ENCODE results near the gene DHRS13. TPM values are rescaled to one million over a fixed set of nuclear protein-coding genes. Genes with fewer than 3 reads are reported as not detected.

DHRS13 gene
- total and polyA plus RNA-seq, 2 donors = 12.7 to 18.9 TPM

GRCh38 chr17:28874750-28875149, 28.1 kb downstream of the DHRS13 start:
- DNase-seq (ENCODE audit: low read depth in 6 of 9, low spot score in 9 of 9) = no peak
- H3K27ac ChIP-seq (ENCODE audit: low read depth in 1 of 2, low read length in 1 of 2) = no peak overlapping the region
- H3K36me3 ChIP-seq (ENCODE audit: control insufficient read depth in 2 of 2, insufficient read depth in 2 of 2, low read length in 1 of 2) = peaks cover 10 to 11% of the 10 kb centered on the region in 2 donors
- peaks cover 6 to 7% of the 10 kb centered on the region in 2 donors for H3K4me1 ChIP-seq (ENCODE audit: control insufficient read depth in 2 of 2, insufficient read depth in 2 of 2, low read length in 2 of 2)
- WGBS = 97% methylated on average over 3 of the region's 3 CpGs
- H3K27me3 ChIP-seq (ENCODE audit: control insufficient read depth in 2 of 2, insufficient read depth in 1 of 2, low read length in 1 of 2) = no peaks in the 10 kb centered on the region
- H3K4me3 ChIP-seq (ENCODE audit: low read length in 2 of 2) = no peak overlapping the region
- no peaks in the 10 kb centered on the region for H3K9me3 ChIP-seq (ENCODE audit: control insufficient read depth in 2 of 2, insufficient read depth in 1 of 2, low read length in 1 of 2)

GRCh38 chr17:28873839-28874238, 29.0 kb downstream of the DHRS13 start:
- Histone ChIP-seq H3K4me1 (ENCODE audit: control insufficient read depth in 2 of 2, insufficient read depth in 2 of 2, low read length in 2 of 2) (peaks cover 6 to 7% of the 10 kb centered on the region in 2 donors), H3K36me3 (ENCODE audit: control insufficient read depth in 2 of 2, insufficient read depth in 2 of 2, low read length in 1 of 2) (peaks cover 2% of the 10 kb centered on the region in 2 donors), H3K9me3 (ENCODE audit: control insufficient read depth in 2 of 2, insufficient read depth in 1 of 2, low read length in 1 of 2) (no peaks in the 10 kb centered on the region), H3K4me3 (ENCODE audit: low read length in 2 of 2) (no peak overlapping the region), H3K27me3 (ENCODE audit: control insufficient read depth in 2 of 2, insufficient read depth in 1 of 2, low read length in 1 of 2) (no peaks in the 10 kb centered on the region), H3K27ac (ENCODE audit: low read depth in 1 of 2, low read length in 1 of 2) (no peak overlapping the region)
- no peak for DNase-seq (ENCODE audit: low read depth in 6 of 9, low spot score in 9 of 9)
- WGBS = 98% methylated on average over 7 of the region's 7 CpGs

- Histone ChIP-seq H3K4me3 (ENCODE audit: low read length in 2 of 2) (no peak overlapping the region), H3K27me3 (ENCODE audit: control insufficient read depth in 2 of 2, insufficient read depth in 1 of 2, low read length in 1 of 2) (no peaks in the 10 kb centered on the region), H3K4me1 (ENCODE audit: control insufficient read depth in 2 of 2, insufficient read depth in 2 of 2, low read length in 2 of 2) (peaks cover 6 to 7% of the 10 kb centered on the region in 2 donors), H3K36me3 (ENCODE audit: control insufficient read depth in 2 of 2, insufficient read depth in 2 of 2, low read length in 1 of 2) (no peaks in the 10 kb centered on the region), H3K27ac (ENCODE audit: low read depth in 1 of 2, low read length in 1 of 2) (peak overlapping the region; percentile 69 to 81), H3K9me3 (ENCODE audit: control insufficient read depth in 2 of 2, insufficient read depth in 1 of 2, low read length in 1 of 2) (no peaks in the 10 kb centered on the region)
- DNase-seq (ENCODE audit: low read depth in 6 of 9, low spot score in 9 of 9) = peak in 4 of 9 donors; percentile 11 to 64 (median 26)
- WGBS = 58% methylated on average over 6 of the region's 6 CpGs
Measured at GRCh38 chr17:28871056-28871579, 31.8 kb downstream of the DHRS13 start.

- Histone ChIP-seq H3K27me3 (ENCODE audit: control insufficient read depth in 2 of 2, insufficient read depth in 1 of 2, low read length in 1 of 2) (no peaks in the 10 kb centered on the region), H3K9me3 (ENCODE audit: control insufficient read depth in 2 of 2, insufficient read depth in 1 of 2, low read length in 1 of 2) (no peaks in the 10 kb centered on the region), H3K36me3 (ENCODE audit: control insufficient read depth in 2 of 2, insufficient read depth in 2 of 2, low read length in 1 of 2) (no peaks in the 10 kb centered on the region), H3K4me1 (ENCODE audit: control insufficient read depth in 2 of 2, insufficient read depth in 2 of 2, low read length in 2 of 2) (peaks cover 6 to 7% of the 10 kb centered on the region in 2 donors), H3K27ac (ENCODE audit: low read depth in 1 of 2, low read length in 1 of 2) (no peak overlapping the region), H3K4me3 (ENCODE audit: low read length in 2 of 2) (no peak overlapping the region)
- no peak for DNase-seq (ENCODE audit: low read depth in 6 of 9, low spot score in 9 of 9)
- 95% methylated on average over 7 of the region's 7 CpGs for WGBS
Measured at GRCh38 chr17:28867276-28867675, 35.6 kb downstream of the DHRS13 start.

- H3K27ac ChIP-seq (ENCODE audit: low read depth in 1 of 2, low read length in 1 of 2) = no peak overlapping the region
- DNase-seq (ENCODE audit: low read depth in 6 of 9, low spot score in 9 of 9) = no peak
- H3K36me3 ChIP-seq (ENCODE audit: control insufficient read depth in 2 of 2, insufficient read depth in 2 of 2, low read length in 1 of 2) = peaks cover 0 to 6% of the 10 kb centered on the region in 2 donors
- no peaks in the 10 kb centered on the region for H3K27me3 ChIP-seq (ENCODE audit: control insufficient read depth in 2 of 2, insufficient read depth in 1 of 2, low read length in 1 of 2)
- H3K4me1 ChIP-seq (ENCODE audit: control insufficient read depth in 2 of 2, insufficient read depth in 2 of 2, low read length in 2 of 2) = peaks cover 3 to 4% of the 10 kb centered on the region in 2 donors
- H3K4me3 ChIP-seq (ENCODE audit: low read length in 2 of 2) = no peak overlapping the region
- no peaks in the 10 kb centered on the region for H3K9me3 ChIP-seq (ENCODE audit: control insufficient read depth in 2 of 2, insufficient read depth in 1 of 2, low read length in 1 of 2)
- WGBS = 94% methylated on average over 13 of the region's 13 CpGs
Measured at GRCh38 chr17:28865946-28866752, 36.7 kb downstream of the DHRS13 start.

GRCh38 chr17:28864991-28865849, 37.7 kb downstream of the DHRS13 start:
- no peak for DNase-seq (ENCODE audit: low read depth in 6 of 9, low spot score in 9 of 9)
- Histone ChIP-seq H3K9me3 (ENCODE audit: control insufficient read depth in 2 of 2, insufficient read depth in 1 of 2, low read length in 1 of 2) (no peaks in the 10 kb centered on the region), H3K27ac (ENCODE audit: low read depth in 1 of 2, low read length in 1 of 2) (no peak overlapping the region), H3K4me3 (ENCODE audit: low read length in 2 of 2) (no peak overlapping the region), H3K4me1 (ENCODE audit: control insufficient read depth in 2 of 2, insufficient read depth in 2 of 2, low read length in 2 of 2) (no peaks in the 10 kb centered on the region), H3K27me3 (ENCODE audit: control insufficient read depth in 2 of 2, insufficient read depth in 1 of 2, low read length in 1 of 2) (no peaks in the 10 kb centered on the region), H3K36me3 (ENCODE audit: control insufficient read depth in 2 of 2, insufficient read depth in 2 of 2, low read length in 1 of 2) (peaks cover 6 to 14% of the 10 kb centered on the region in 2 donors)
- WGBS = 95% methylated on average over 11 of the region's 11 CpGs

- Histone ChIP-seq H3K9me3 (ENCODE audit: control insufficient read depth in 2 of 2, insufficient read depth in 1 of 2, low read length in 1 of 2) (no peaks in the 10 kb centered on the region), H3K4me1 (ENCODE audit: control insufficient read depth in 2 of 2, insufficient read depth in 2 of 2, low read length in 2 of 2) (no peaks in the 10 kb centered on the region), H3K27me3 (ENCODE audit: control insufficient read depth in 2 of 2, insufficient read depth in 1 of 2, low read length in 1 of 2) (no peaks in the 10 kb centered on the region), H3K4me3 (ENCODE audit: low read length in 2 of 2) (no peak overlapping the region), H3K27ac (ENCODE audit: low read depth in 1 of 2, low read length in 1 of 2) (no peak overlapping the region), H3K36me3 (ENCODE audit: control insufficient read depth in 2 of 2, insufficient read depth in 2 of 2, low read length in 1 of 2) (peaks cover 12 to 23% of the 10 kb centered on the region in 2 donors)
- no peak for DNase-seq (ENCODE audit: low read depth in 6 of 9, low spot score in 9 of 9)
- 100% methylated on average over 1 of the region's 1 CpG for WGBS
Measured at GRCh38 chr17:28863953-28864352, 38.9 kb downstream of the DHRS13 start.

GRCh38 chr17:28862561-28862960, 40.3 kb downstream of the DHRS13 start:
- peaks cover 24 to 37% of the 10 kb centered on the region in 2 donors for H3K36me3 ChIP-seq (ENCODE audit: control insufficient read depth in 2 of 2, insufficient read depth in 2 of 2, low read length in 1 of 2)
- no peaks in the 10 kb centered on the region for H3K9me3 ChIP-seq (ENCODE audit: control insufficient read depth in 2 of 2, insufficient read depth in 1 of 2, low read length in 1 of 2)
- 96% methylated on average over 3 of the region's 3 CpGs for WGBS
- no peak overlapping the region for H3K4me3 ChIP-seq (ENCODE audit: low read length in 2 of 2)
- peak overlapping the region in 1 of 2 donors; percentile 26 for H3K27ac ChIP-seq (ENCODE audit: low read depth in 1 of 2, low read length in 1 of 2)
- H3K27me3 ChIP-seq (ENCODE audit: control insufficient read depth in 2 of 2, insufficient read depth in 1 of 2, low read length in 1 of 2) = no peaks in the 10 kb centered on the region
- H3K4me1 ChIP-seq (ENCODE audit: control insufficient read depth in 2 of 2, insufficient read depth in 2 of 2, low read length in 2 of 2) = no peaks in the 10 kb centered on the region
- DNase-seq (ENCODE audit: low read depth in 6 of 9, low spot score in 9 of 9) = no peak

Data from thymus (tissue), 11 donors.